T-helper 1 cell treated with Interleukin-12 subunit alpha and Interleukin-12 subunit beta and Interleukin-4 antibody, amounts not matched to agents 30 μg/mL and 1 μg/mL, for 36 hours (primary cell): ENCODE data around the gene ARHGAP5.

Experiments used
- H3K27ac Mint-ChIP-seq: one replicate; pipeline ENCODE4 v1.8.0; 2021; ENCODE audit warnings: mild to moderate bottlenecking, mixed read lengths
- H3K27me3 Mint-ChIP-seq: one replicate; pipeline ENCODE4 v1.8.0; 2021; ENCODE audit warnings: low read depth, mixed read lengths
- H3K36me3 Mint-ChIP-seq: one replicate; pipeline ENCODE4 v1.8.0; 2021; ENCODE audit warnings: low read depth, mixed read lengths
- H3K4me1 Mint-ChIP-seq: one replicate; pipeline ENCODE4 v1.8.0; 2021; ENCODE audit warnings: low read depth, mixed read lengths
- H3K4me3 Mint-ChIP-seq: one replicate; pipeline ENCODE4 v1.8.0; 2021; ENCODE audit warnings: mild to moderate bottlenecking, moderate library complexity, mixed read lengths
- H3K9me3 Mint-ChIP-seq: one replicate; pipeline ENCODE4 v1.8.0; 2021; ENCODE audit warnings: mixed read lengths

ARHGAP5 gene

GRCh38 chr14:32166029-32166428 is 88.9 kb downstream of the ARHGAP5 start:
- Mint-ChIP-seq H3K4me3 (no peak overlapping the region), H3K27ac (no peak overlapping the region), H3K9me3 (no peaks in the 10 kb centered on the region), H3K36me3 (no peaks in the 10 kb centered on the region), H3K4me1 (no peaks in the 10 kb centered on the region), H3K27me3 (no peaks in the 10 kb centered on the region)

GRCh38 chr14:32166924-32167323 is 89.8 kb downstream of the ARHGAP5 start:
- H3K4me1 Mint-ChIP-seq, result no peaks in the 10 kb centered on the region
- no peaks in the 10 kb centered on the region for H3K9me3 Mint-ChIP-seq
- no peaks in the 10 kb centered on the region for H3K27me3 Mint-ChIP-seq
- no peak overlapping the region for H3K27ac Mint-ChIP-seq
- no peaks in the 10 kb centered on the region for H3K36me3 Mint-ChIP-seq
- no peak overlapping the region for H3K4me3 Mint-ChIP-seq

- Mint-ChIP-seq H3K4me3 (no peak overlapping the region), H3K4me1 (no peaks in the 10 kb centered on the region), H3K36me3 (no peaks in the 10 kb centered on the region), H3K27me3 (no peaks in the 10 kb centered on the region), H3K27ac (no peak overlapping the region), H3K9me3 (no peaks in the 10 kb centered on the region)
Observed at GRCh38 chr14:32167907-32168306, 90.8 kb downstream of the ARHGAP5 start.

- Mint-ChIP-seq H3K4me3 (no peak overlapping the region), H3K27ac (no peak overlapping the region), H3K27me3 (no peaks in the 10 kb centered on the region)
Observed at GRCh38 chr14:32169191-32169590, 92.1 kb downstream of the ARHGAP5 start.

GRCh38 chr14:32171469-32171868 is 94.4 kb downstream of the ARHGAP5 start:
- Mint-ChIP-seq H3K36me3 (no peaks in the 10 kb centered on the region), H3K9me3 (no peaks in the 10 kb centered on the region), H3K4me1 (no peaks in the 10 kb centered on the region), H3K4me3 (no peak overlapping the region), H3K27ac (no peak overlapping the region), H3K27me3 (no peaks in the 10 kb centered on the region)

More at GRCh38 chr14:32169191-32169590, 92.1 kb downstream of the ARHGAP5 start:
- Mint-ChIP-seq H3K4me1 (no peaks in the 10 kb centered on the region), H3K9me3 (no peaks in the 10 kb centered on the region), H3K36me3 (no peaks in the 10 kb centered on the region)

GRCh38 chr14:32183151-32184058 is 106.3 kb downstream of the ARHGAP5 start:
- Mint-ChIP-seq H3K27me3 (peaks cover 9% of the 10 kb centered on the region), H3K36me3 (no peaks in the 10 kb centered on the region), H3K27ac (no peak overlapping the region), H3K4me1 (peaks cover 3% of the 10 kb centered on the region), H3K9me3 (peaks cover 37% of the 10 kb centered on the region), H3K4me3 (no peak overlapping the region)

GRCh38 chr14:32185097-32185496 is 108.0 kb downstream of the ARHGAP5 start:
- no peak overlapping the region for H3K27ac Mint-ChIP-seq
- no peaks in the 10 kb centered on the region for H3K36me3 Mint-ChIP-seq
- peaks cover 5% of the 10 kb centered on the region for H3K4me1 Mint-ChIP-seq

GRCh38 chr14:32186248-32186647 is 109.1 kb downstream of the ARHGAP5 start:
- H3K27me3 Mint-ChIP-seq, result no peaks in the 10 kb centered on the region
- peaks cover 5% of the 10 kb centered on the region for H3K4me1 Mint-ChIP-seq
- H3K9me3 Mint-ChIP-seq, result peaks cover 24% of the 10 kb centered on the region
- no peak overlapping the region for H3K4me3 Mint-ChIP-seq
- no peak overlapping the region for H3K27ac Mint-ChIP-seq
- no peaks in the 10 kb centered on the region for H3K36me3 Mint-ChIP-seq

More at GRCh38 chr14:32185097-32185496, 108.0 kb downstream of the ARHGAP5 start:
- peaks cover 6% of the 10 kb centered on the region for H3K27me3 Mint-ChIP-seq
- H3K4me3 Mint-ChIP-seq, result no peak overlapping the region
- peaks cover 33% of the 10 kb centered on the region for H3K9me3 Mint-ChIP-seq

GRCh38 chr14:32189811-32190210 is 112.7 kb downstream of the ARHGAP5 start:
- Mint-ChIP-seq H3K4me3 (no peak overlapping the region), H3K27ac (no peak overlapping the region), H3K36me3 (no peaks in the 10 kb centered on the region), H3K27me3 (no peaks in the 10 kb centered on the region), H3K4me1 (peaks cover 5% of the 10 kb centered on the region), H3K9me3 (peaks cover 17% of the 10 kb centered on the region)

- H3K9me3 Mint-ChIP-seq, result peaks cover 9% of the 10 kb centered on the region
- H3K4me3 Mint-ChIP-seq, result no peak overlapping the region
- H3K27me3 Mint-ChIP-seq, result no peaks in the 10 kb centered on the region
- H3K4me1 Mint-ChIP-seq, result peaks cover 5% of the 10 kb centered on the region
- H3K36me3 Mint-ChIP-seq, result no peaks in the 10 kb centered on the region
- H3K27ac Mint-ChIP-seq, result no peak overlapping the region
Observed at GRCh38 chr14:32190673-32191072, 113.6 kb downstream of the ARHGAP5 start.

- H3K27ac Mint-ChIP-seq, result no peak overlapping the region
- no peaks in the 10 kb centered on the region for H3K9me3 Mint-ChIP-seq
- no peaks in the 10 kb centered on the region for H3K36me3 Mint-ChIP-seq
- H3K27me3 Mint-ChIP-seq, result no peaks in the 10 kb centered on the region
- H3K4me1 Mint-ChIP-seq, result peaks cover 2% of the 10 kb centered on the region
- no peak overlapping the region for H3K4me3 Mint-ChIP-seq
Observed at GRCh38 chr14:32192712-32193373, 115.7 kb downstream of the ARHGAP5 start.

- H3K4me1 Mint-ChIP-seq, result peaks cover 2% of the 10 kb centered on the region
- H3K27ac Mint-ChIP-seq, result no peak overlapping the region
- H3K9me3 Mint-ChIP-seq, result no peaks in the 10 kb centered on the region
- H3K4me3 Mint-ChIP-seq, result no peak overlapping the region
- H3K27me3 Mint-ChIP-seq, result no peaks in the 10 kb centered on the region
- no peaks in the 10 kb centered on the region for H3K36me3 Mint-ChIP-seq
Observed at GRCh38 chr14:32193532-32193931, 116.4 kb downstream of the ARHGAP5 start.

GRCh38 chr14:32195636-32196035 is 118.5 kb downstream of the ARHGAP5 start:
- no peaks in the 10 kb centered on the region for H3K9me3 Mint-ChIP-seq
- H3K4me3 Mint-ChIP-seq, result no peak overlapping the region
- no peaks in the 10 kb centered on the region for H3K27me3 Mint-ChIP-seq
- peaks cover 2% of the 10 kb centered on the region for H3K4me1 Mint-ChIP-seq
- H3K36me3 Mint-ChIP-seq, result no peaks in the 10 kb centered on the region
- no peak overlapping the region for H3K27ac Mint-ChIP-seq

GRCh38 chr14:32197919-32198318 is 120.8 kb downstream of the ARHGAP5 start:
- Mint-ChIP-seq H3K9me3 (no peaks in the 10 kb centered on the region), H3K4me3 (no peak overlapping the region), H3K27ac (no peak overlapping the region), H3K4me1 (peaks cover 18% of the 10 kb centered on the region), H3K36me3 (no peaks in the 10 kb centered on the region), H3K27me3 (no peaks in the 10 kb centered on the region)
